Parathyroid adenoma (tissue), 2 donors: ENCODE results near the gene GLDC.

Experiments
- H2AFZ ChIP-seq: fragments of 300-600 bp; sonication (generic); one replicate; pipeline ENCODE4 v1.7.0; 2017; ENCODE audit warnings: antibody characterized with exemption, mild to moderate bottlenecking
- H3K27ac ChIP-seq: fragments of 300-600 bp; sonication (generic); one replicate; pipeline ENCODE4 v1.7.0; 2017
- H3K27me3 ChIP-seq: fragments of 300-600 bp; sonication (generic); one replicate; pipeline ENCODE4 v1.7.0; 2017; ENCODE audit warnings: low read length; ENCODE audit not compliant: control insufficient read depth, insufficient read depth
- H3K36me3 ChIP-seq: fragments of 300-600 bp; sonication (generic); one replicate; pipeline ENCODE4 v1.7.0; 2017; ENCODE audit warnings: low read length; ENCODE audit not compliant: control insufficient read depth, insufficient read depth
- H3K4me1 ChIP-seq: fragments of 300-600 bp; sonication (generic); one replicate; pipeline ENCODE4 v1.7.0; 2017; ENCODE audit warnings: control low read depth
- H3K4me2 ChIP-seq: fragments of 300-600 bp; sonication (generic); one replicate; pipeline ENCODE4 v1.7.0; 2017; ENCODE audit warnings: low read length
- H3K4me3 ChIP-seq: fragments of 300-600 bp; sonication (generic); one replicate; pipeline ENCODE4 v1.7.0; 2017; ENCODE audit warnings: low read depth, low read length
- H3K79me2 ChIP-seq: fragments of 300-600 bp; sonication (generic); one replicate; pipeline ENCODE4 v1.7.0; 2017; ENCODE audit warnings: control low read depth
- H3K9ac ChIP-seq: fragments of 300-600 bp; sonication (generic); one replicate; pipeline ENCODE4 v1.7.0; 2017; ENCODE audit warnings: mild to moderate bottlenecking
- H3K9me3 ChIP-seq: fragments of 300-600 bp; sonication (generic); one replicate; pipeline ENCODE4 v1.7.0; 2017; ENCODE audit warnings: low read length; ENCODE audit not compliant: control insufficient read depth
- CTCF ChIP-seq: fragments of 300-600 bp; sonication (generic); IDR thresholded peaks from one replicate; pipeline ENCODE4 v1.7.0; 2017; ENCODE audit warnings: antibody characterized with exemption, mild to moderate bottlenecking
- donor health status: primary hyperparathyroidism.

Gene GLDC

GRCh38 chr9:6584881-6585597 lies 60.5 kb downstream of the GLDC start:
- H3K27ac ChIP-seq: no peak overlapping the region
- TF ChIP-seq CTCF: peak; percentile 23
- H3K27me3 ChIP-seq: no peaks in the 10 kb centered on the region
- H3K4me2 ChIP-seq: no peak overlapping the region
- no peaks in the 10 kb centered on the region for H3K4me1 ChIP-seq
- H3K79me2 ChIP-seq: no peaks in the 10 kb centered on the region
- no peak overlapping the region for H3K4me3 ChIP-seq
- no peak overlapping the region for H3K9ac ChIP-seq
- H3K9me3 ChIP-seq: no peaks in the 10 kb centered on the region
- no peak overlapping the region for H2AFZ ChIP-seq
- H3K36me3 ChIP-seq: no peaks in the 10 kb centered on the region

- Histone ChIP-seq H3K27ac (no peak overlapping the region), H3K4me2 (no peak overlapping the region), H3K4me1 (no peaks in the 10 kb centered on the region), H3K9ac (no peak overlapping the region), H3K27me3 (no peaks in the 10 kb centered on the region), H2AFZ (no peak overlapping the region), H3K36me3 (no peaks in the 10 kb centered on the region), H3K9me3 (no peaks in the 10 kb centered on the region), H3K79me2 (no peaks in the 10 kb centered on the region), H3K4me3 (no peak overlapping the region)
- TF ChIP-seq CTCF: no peak
Measured at GRCh38 chr9:6581253-6581652, 64.3 kb downstream of the GLDC start.

GRCh38 chr9:6579613-6580012 lies 65.9 kb downstream of the GLDC start:
- no peak overlapping the region for H3K9ac ChIP-seq
- no peak overlapping the region for H2AFZ ChIP-seq
- no peaks in the 10 kb centered on the region for H3K79me2 ChIP-seq
- H3K36me3 ChIP-seq: no peaks in the 10 kb centered on the region
- no peaks in the 10 kb centered on the region for H3K27me3 ChIP-seq
- no peak overlapping the region for H3K27ac ChIP-seq
- H3K4me2 ChIP-seq: no peak overlapping the region
- no peaks in the 10 kb centered on the region for H3K9me3 ChIP-seq
- no peak overlapping the region for H3K4me3 ChIP-seq
- TF ChIP-seq CTCF: no peak
- no peaks in the 10 kb centered on the region for H3K4me1 ChIP-seq

- no peak overlapping the region for H3K27ac ChIP-seq
- H3K9me3 ChIP-seq: no peaks in the 10 kb centered on the region
- no peak overlapping the region for H3K4me3 ChIP-seq
- no peak overlapping the region for H3K9ac ChIP-seq
- no peaks in the 10 kb centered on the region for H3K36me3 ChIP-seq
- H3K4me1 ChIP-seq: no peaks in the 10 kb centered on the region
- H3K27me3 ChIP-seq: no peaks in the 10 kb centered on the region
- H2AFZ ChIP-seq: no peak overlapping the region
- H3K79me2 ChIP-seq: no peaks in the 10 kb centered on the region
- no peak for TF ChIP-seq CTCF
- no peak overlapping the region for H3K4me2 ChIP-seq
Measured at GRCh38 chr9:6576987-6577386, 68.5 kb downstream of the GLDC start.
